NCI-H82 treated with DMSO at 0.1 percent for 48 hours (cell line): Measurements from ENCODE around the gene FARP2.
"Not testable (repeated sequence)": the region's sequence is repeated elsewhere in the genome, so short reads cannot be mapped to it uniquely, and the experiment has no call there.

Experiments used
- DNase-seq: peaks from one replicate; lab custom pipeline; 2025; ENCODE audit not compliant: unreplicated experiment; lab: John Stamatoyannopoulos, UW

The FARP2 gene, protein sequence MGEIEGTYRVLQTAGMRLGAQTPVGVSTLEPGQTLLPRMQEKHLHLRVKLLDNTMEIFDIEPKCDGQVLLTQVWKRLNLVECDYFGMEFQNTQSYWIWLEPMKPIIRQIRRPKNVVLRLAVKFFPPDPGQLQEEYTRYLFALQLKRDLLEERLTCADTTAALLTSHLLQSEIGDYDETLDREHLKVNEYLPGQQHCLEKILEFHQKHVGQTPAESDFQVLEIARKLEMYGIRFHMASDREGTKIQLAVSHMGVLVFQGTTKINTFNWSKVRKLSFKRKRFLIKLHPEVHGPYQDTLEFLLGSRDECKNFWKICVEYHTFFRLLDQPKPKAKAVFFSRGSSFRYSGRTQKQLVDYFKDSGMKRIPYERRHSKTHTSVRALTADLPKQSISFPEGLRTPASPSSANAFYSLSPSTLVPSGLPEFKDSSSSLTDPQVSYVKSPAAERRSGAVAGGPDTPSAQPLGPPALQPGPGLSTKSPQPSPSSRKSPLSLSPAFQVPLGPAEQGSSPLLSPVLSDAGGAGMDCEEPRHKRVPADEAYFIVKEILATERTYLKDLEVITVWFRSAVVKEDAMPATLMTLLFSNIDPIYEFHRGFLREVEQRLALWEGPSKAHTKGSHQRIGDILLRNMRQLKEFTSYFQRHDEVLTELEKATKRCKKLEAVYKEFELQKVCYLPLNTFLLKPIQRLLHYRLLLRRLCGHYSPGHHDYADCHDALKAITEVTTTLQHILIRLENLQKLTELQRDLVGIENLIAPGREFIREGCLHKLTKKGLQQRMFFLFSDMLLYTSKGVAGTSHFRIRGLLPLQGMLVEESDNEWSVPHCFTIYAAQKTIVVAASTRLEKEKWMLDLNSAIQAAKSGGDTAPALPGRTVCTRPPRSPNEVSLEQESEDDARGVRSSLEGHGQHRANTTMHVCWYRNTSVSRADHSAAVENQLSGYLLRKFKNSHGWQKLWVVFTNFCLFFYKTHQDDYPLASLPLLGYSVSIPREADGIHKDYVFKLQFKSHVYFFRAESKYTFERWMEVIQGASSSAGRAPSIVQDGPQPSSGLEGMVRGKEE

GRCh38 chr2:241355983-241356870 lies at the start of gene FARP2:
Gene FARP2 (plus strand): TSS chr2:241356285. CDS start chr2:241373108, 16,823 bp downstream.
- DNase-seq, result peak; percentile 97

GRCh38 chr2:241307055-241307454 lies 49.0 kb upstream of the FARP2 start:
- no peak for DNase-seq

GRCh38 chr2:241308267-241308666 lies 47.8 kb upstream of the FARP2 start:
- no peak for DNase-seq

DNA sequence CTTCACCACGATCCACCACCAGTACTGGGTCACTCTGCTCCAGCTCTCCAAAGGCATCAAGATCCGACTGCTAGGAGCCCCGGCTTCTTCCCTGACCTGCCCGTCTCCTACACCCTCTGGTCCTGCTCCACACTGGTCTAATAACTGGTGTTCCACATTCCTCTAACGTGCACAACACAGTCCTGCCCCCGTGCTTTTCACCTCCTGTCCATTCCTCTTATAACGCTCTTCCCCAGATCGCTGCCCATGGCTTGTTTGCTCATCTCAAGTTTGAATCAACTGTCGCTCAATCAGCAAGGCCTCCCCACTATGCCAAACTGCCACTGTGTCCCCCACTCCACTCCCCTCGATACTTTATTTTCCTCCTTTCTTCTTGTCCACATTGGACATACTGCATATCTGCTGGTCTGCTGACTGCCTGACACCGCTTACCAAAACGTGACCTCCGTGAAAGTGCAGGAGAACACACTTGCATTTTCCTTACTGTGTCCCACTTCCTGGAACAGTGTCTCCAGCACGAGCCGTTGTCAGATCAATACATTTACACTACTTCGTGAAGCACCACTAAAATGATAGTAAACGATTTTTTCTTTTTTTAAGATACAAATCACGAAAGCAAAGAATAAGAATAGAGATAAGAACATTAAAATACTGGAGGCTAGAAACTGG lies 47.1 kb upstream of the FARP2 start:
- no peak for DNase-seq

DNA sequence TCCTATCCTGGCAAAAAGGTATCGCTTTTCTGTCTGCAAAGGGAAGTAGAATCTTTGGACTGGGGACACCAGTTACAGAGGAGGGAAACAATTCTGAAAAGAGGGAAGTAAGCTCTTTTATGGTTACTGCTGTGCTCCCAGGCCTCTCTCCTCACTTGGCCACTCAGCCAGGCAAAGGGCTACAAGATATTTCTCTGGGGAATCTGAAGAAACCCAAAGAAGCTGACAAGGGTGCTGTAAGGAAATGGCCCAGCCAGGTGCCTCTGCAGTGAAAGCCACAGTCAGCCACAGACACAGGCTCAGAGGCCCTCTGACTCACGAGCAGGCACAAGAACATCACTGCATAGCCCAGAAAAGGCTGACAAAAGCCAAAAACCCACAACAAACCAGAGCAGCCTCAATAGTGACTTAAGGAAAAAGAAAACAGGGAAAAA lies 46.4 kb upstream of the FARP2 start:
- no peak for DNase-seq

DNA sequence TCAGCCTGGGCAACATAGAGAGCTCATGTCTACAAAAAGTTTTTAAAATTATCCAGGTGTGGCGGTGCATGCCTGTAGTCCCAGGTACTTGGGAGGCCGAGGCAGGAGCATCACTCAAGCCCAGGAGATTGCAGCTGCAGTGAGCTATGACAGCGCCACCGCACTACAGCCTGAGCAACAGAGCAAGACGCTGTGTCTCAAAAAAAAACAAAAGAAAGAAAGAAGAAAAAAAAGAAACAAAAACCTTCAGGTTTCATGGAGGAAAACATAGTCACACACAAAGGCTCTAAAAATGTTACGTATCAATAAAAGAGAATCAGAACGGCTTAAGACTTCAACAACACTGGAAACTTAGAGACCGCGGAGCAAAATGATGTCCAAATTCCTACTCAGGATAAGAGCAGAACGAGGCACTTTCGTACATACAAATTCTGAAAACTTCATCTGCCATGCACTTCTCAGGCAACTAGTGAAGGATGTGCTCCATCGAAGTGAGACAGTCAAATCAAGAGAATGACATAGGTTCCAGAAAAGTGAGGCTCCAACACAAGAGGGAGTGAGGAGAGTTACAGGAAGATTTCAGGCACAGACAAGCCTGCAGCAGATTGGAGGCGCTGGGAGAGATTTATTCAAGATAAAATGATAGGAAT lies 45.0 kb upstream of the FARP2 start:
- DNase-seq, result no peak

GRCh38 chr2:241312082-241312481 lies 44.0 kb upstream of the FARP2 start:
- no peak for DNase-seq

DNA sequence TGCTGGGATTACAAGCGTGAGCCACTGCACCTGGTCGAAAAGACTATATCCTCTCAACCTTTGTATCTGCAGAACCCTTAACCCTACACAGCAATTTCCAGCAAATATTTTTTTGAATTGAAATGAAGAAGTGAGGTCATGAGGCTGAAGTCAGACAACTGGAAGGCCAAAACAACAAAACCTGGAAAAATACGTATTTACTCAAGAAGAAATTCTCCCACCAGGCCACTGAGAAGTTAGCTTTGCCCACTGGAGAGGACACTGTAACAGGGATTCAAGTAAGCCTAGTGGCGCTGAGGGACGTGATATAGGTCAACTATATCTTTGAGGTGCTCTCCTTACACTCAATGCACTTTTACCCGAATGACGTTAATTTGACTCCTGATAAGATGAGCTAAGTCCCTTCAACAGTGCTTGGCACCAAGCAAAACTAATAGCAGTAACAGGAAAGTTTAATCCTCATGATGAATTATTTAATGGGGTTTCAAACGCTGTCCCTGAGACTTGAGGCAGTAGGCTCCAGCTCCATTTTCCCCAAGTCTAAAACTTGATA lies 42.5 kb upstream of the FARP2 start:
- no peak for DNase-seq

GRCh38 chr2:241314226-241315092 lies 41.6 kb upstream of the FARP2 start:
- DNase-seq, result no peak

DNA sequence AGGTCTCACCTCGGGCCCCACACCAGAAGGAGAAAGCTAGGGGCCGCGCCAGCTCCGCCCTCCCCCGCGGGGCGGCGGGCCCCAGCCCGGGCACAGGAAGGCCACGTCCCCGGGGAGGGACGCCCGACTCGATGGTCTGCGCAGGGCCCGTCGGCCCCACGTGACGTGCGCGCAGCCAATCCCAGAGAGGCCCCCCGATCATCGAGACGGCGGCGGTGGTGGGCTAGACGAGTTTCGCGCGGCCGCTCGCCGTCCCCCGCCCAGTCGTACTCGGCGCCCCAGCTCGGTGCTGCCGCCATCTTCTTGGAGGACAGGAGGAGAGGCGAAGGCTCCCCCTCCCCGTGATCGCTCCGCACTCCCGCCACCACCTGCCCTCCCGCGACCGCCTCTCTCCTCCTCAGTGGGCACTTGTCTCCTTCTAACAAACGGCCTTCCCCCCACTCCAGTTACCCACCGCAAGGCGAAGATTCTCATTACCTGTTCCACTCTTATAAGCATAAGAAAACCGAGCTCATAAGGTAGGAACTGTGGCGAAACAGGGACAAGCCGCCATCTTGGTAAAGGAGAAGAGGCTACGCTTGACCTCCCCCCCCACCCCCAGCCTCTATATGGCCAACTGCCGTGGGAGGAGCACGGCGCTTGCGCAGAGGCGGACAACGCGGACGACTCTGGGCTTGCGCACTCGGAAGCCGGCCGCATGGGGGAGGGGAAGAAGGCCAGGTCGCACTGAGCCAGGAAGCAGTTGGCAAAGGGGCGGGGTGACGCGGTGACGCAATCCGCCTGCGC lies 40.8 kb upstream of the FARP2 start, which contains the start of gene HDLBP:
TSS of gene HDLBP (minus strand) at position 580 of the 786 bp plus-strand sequence. CDS start 48,803 bp downstream, outside the sequence.
- peak; percentile 95 for DNase-seq

- DNase-seq, result no peak
These were observed 40.0 kb upstream of the FARP2 start, which contains the start of gene SEPTIN2 for GRCh38 chr2:241315879-241316631. Gene SEPTIN2 (plus strand): TSS chr2:241315925. CDS start chr2:241324233, 8,308 bp downstream.

- no peak for DNase-seq
These were observed 39.3 kb upstream of the FARP2 start for GRCh38 chr2:241316825-241317224.

GRCh38 chr2:241317391-241317790 lies 38.7 kb upstream of the FARP2 start:
- no peak for DNase-seq

DNA sequence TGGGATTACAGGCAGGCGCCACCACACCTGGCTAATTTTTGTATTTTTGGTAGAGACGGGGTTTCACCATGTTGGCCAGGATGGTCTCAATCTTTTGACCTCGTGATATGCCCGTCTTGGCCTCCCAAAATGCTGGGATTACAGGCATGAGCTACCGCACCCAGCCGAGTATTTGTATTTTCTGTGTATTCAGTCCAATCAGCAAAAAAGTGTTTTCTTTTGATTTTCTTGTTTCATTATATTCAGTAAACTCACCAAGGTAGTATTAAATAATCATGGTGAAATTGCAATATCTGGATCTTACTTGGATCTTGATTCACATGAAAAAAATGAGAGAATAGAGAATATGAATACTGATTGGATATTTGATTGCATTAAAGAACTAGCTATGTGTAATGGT lies 37.3 kb upstream of the FARP2 start:
- not testable (repeated sequence) for DNase-seq

GRCh38 chr2:241320394-241320793 lies 35.7 kb upstream of the FARP2 start:
- no peak for DNase-seq

DNA sequence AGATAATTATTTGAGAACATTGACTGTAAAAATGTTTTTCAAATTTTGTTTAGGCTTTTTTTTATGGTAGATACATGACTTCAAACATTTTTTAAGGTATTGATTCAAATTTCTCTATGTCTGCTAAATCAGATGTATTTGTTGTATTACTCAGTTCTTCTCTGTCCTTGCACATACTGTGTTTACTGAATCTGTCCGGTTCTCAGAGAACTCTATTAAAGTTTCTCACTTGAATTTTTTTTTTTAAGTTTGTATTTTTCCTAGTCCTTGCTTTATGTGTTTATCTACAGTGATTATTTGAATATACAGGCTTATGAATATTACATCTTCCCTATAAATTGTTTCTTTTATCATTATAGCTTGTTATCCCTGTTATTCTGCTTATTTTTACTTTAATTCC lies 35.1 kb upstream of the FARP2 start:
- DNase-seq, result no peak

DNA sequence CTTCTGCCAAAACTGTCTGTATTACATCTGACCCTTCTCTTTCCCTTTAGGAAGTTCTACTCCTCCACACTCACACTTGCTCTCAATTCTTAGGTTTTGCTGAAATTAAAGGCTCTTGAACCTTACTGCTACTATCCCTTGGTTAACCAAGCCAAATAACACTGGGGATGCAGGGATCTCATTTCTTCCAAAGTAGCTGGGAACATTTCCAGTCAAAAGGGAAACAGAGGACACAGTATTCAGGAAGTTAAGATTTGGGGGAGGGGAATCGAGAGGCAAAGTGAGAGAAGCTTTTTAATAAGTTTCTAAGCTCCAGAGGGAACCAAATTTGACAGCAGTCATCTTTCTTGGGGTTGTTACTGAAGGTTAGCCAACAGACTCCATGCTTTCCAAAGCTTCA lies 34.2 kb upstream of the FARP2 start:
- DNase-seq, result no peak
